K562 (cell line): ENCODE results near the gene CDSN.

Experiments
- BCLAF1 ChIP-seq, 2 experiments: fragments of 450-650 bp in 1 of 2; IDR thresholded peaks; 2 replicates each; pipeline ENCODE4 v1.6.1; 2011 to 2017; ENCODE audit warnings: low read depth in 2 of 2, antibody characterized with exemption in 1 of 2, borderline replicate concordance in 1 of 2, low read length in 1 of 2, mild to moderate bottlenecking in 1 of 2, mixed read lengths in 1 of 2; ENCODE audit not compliant: control insufficient read depth in 1 of 2
- CTCF ChIP-seq, 3 experiments: IDR thresholded peaks in 2 of 3; conservative IDR thresholded peaks in 1 of 3; 2 replicates each; pipeline ENCODE4 v1.5.1; 2011 to 2012; ENCODE audit warnings: low read length in 3 of 3, mild to moderate bottlenecking in 3 of 3, control low read depth in 2 of 3, improper control_type of control experiment in 1 of 3, inconsistent platforms in 1 of 3, low read depth in 1 of 3, mixed read lengths in 1 of 3, moderate library complexity in 1 of 3; ENCODE audit not compliant: insufficient read depth in 2 of 3
- E2F5 ChIP-seq: sonication (generic); formaldehyde crosslinking; IDR thresholded peaks from 2 replicates; pipeline ENCODE4 v1.8.0; 2022; ENCODE audit warnings: mild to moderate bottlenecking, missing genetic modification reagents
- EP400 ChIP-seq: fragments of 450-650 bp; IDR thresholded peaks from 2 replicates; pipeline ENCODE4 v1.6.1; 2017; ENCODE audit warnings: antibody characterized with exemption, mild to moderate bottlenecking, moderate library complexity
- FOSL1 ChIP-seq: fragments of 200-800 bp; sonication (Bioruptor generic); conservative IDR thresholded peaks from 2 replicates; pipeline ENCODE4 v1.6.1; 2016; ENCODE audit warnings: missing genetic modification characterization, missing compliant biosample characterization
- FOXJ3 ChIP-seq: sonication (generic); formaldehyde crosslinking; IDR thresholded peaks from 2 replicates; pipeline ENCODE4 v1.4.0; 2020; ENCODE audit warnings: mild to moderate bottlenecking, missing genetic modification reagents
- GMEB1 ChIP-seq: fragments of 250-450 bp; sonication (Bioruptor Pico); IDR thresholded peaks from 2 replicates; pipeline ENCODE4 v1.4.0; 2020; ENCODE audit warnings: mild to moderate bottlenecking
- SETDB1 ChIP-seq: IDR thresholded peaks from one replicate; pipeline ENCODE4 v1.6.1; 2012; ENCODE audit warnings: low read length, control low read depth, inconsistent platforms
- UBTF ChIP-seq, 2 experiments: IDR thresholded peaks; 2 replicates each; pipeline ENCODE4 v1.6.1; 2012; ENCODE audit warnings: improper control_type of control experiment in 2 of 2, low read depth in 2 of 2, low read length in 2 of 2, borderline replicate concordance in 1 of 2
- ZNF146 ChIP-seq: IDR thresholded peaks from one replicate; pipeline ENCODE4 v1.6.1; 2018; ENCODE audit warnings: missing compliant biosample characterization; ENCODE audit not compliant: unreplicated experiment
- ZZZ3 ChIP-seq: fragments of 450-650 bp; IDR thresholded peaks from 2 replicates; pipeline ENCODE4 v1.6.1; 2016; ENCODE audit warnings: antibody characterized with exemption, mild to moderate bottlenecking, moderate library complexity

GRCh38 chr6:31107052-31107451, 13.2 kb downstream of the CDSN start:
- TF ChIP-seq FOSL1 (no peak), UBTF (IDR thresholded peaks at IDR 0.05; ENCODE audit: borderline replicate concordance in 1 of 2, low read depth in 2 of 2, low read length in 2 of 2) (no peak), GMEB1 (CRISPR knock-in tag) (no peak), ZNF146 (CRISPR knock-in tag) (no peak), CTCF (IDR thresholded peaks at IDR 0.05 in 2 of 3, conservative IDR thresholded peaks at IDR 0.05 in 1 of 3; ENCODE audit: insufficient read depth in 2 of 3, low read depth in 1 of 3, low read length in 3 of 3) (no peak), ZZZ3 (no peak), SETDB1 (no peak), BCLAF1 (IDR thresholded peaks at IDR 0.05; ENCODE audit: borderline replicate concordance in 1 of 2, control insufficient read depth in 1 of 2, low read depth in 2 of 2, low read length in 1 of 2) (no peak), EP400 (no peak), E2F5 (no peak), FOXJ3 (no peak)
